HepG2 (cell line): ENCODE measurements around the gene C1QTNF1. TPM values are rescaled to one million over a fixed set of nuclear protein-coding genes. Genes with fewer than 3 reads are reported as not detected.

Source experiments
- CHD4 ChIP-seq: fragments of 200-600 bp; sonication (generic); IDR thresholded peaks from 2 replicates; pipeline ENCODE4 v1.7.0; 2017; ENCODE audit warnings: mild to moderate bottlenecking, low read length, borderline replicate concordance
- FLYWCH1 ChIP-seq: sonication (generic); formaldehyde crosslinking; IDR thresholded peaks from 2 replicates; pipeline ENCODE4 v1.8.1; 2023; ENCODE audit warnings: mild to moderate bottlenecking, missing genetic modification reagents
- GFI1 ChIP-seq: sonication (generic); formaldehyde crosslinking; IDR thresholded peaks from 2 replicates; pipeline ENCODE4 v1.5.0; 2020; ENCODE audit warnings: missing genetic modification reagents, mild to moderate bottlenecking, borderline replicate concordance
- HOXA7 ChIP-seq: sonication (generic); formaldehyde crosslinking; IDR thresholded peaks from 2 replicates; pipeline ENCODE4 v1.8.1; 2022; ENCODE audit warnings: mild to moderate bottlenecking, missing genetic modification reagents, moderate library complexity
- JDP2 ChIP-seq: sonication (generic); formaldehyde crosslinking; IDR thresholded peaks from 2 replicates; pipeline ENCODE4 v1.8.1; 2022; ENCODE audit warnings: missing genetic modification reagents, borderline replicate concordance
- KLF16 ChIP-seq, 2 experiments: sonication (generic) in 1 of 2; formaldehyde crosslinking in 1 of 2; IDR thresholded peaks; 2 replicates each; pipeline versions ENCODE4 v1.6.1 to v1.8.0; 2016 to 2023; ENCODE audit warnings: missing genetic modification reagents in 2 of 2, missing compliant biosample characterization in 1 of 2
- NAIF1 ChIP-seq: sonication (generic); formaldehyde crosslinking; IDR thresholded peaks from 2 replicates; pipeline ENCODE4 v1.5.0; 2020; ENCODE audit warnings: mild to moderate bottlenecking, missing genetic modification reagents, borderline replicate concordance
- NONO ChIP-seq, 2 experiments: fragments of 450-650 bp in 1 of 2; sonication (generic) in 1 of 2; formaldehyde crosslinking in 1 of 2; IDR thresholded peaks in 1 of 2; conservative IDR thresholded peaks in 1 of 2; 2 replicates each; pipeline versions ENCODE4 v1.6.1 to v1.8.0; 2017 to 2022; ENCODE audit warnings: mild to moderate bottlenecking in 1 of 2, missing genetic modification reagents in 1 of 2, moderate library complexity in 1 of 2
- SMARCC2 ChIP-seq: fragments of 450-650 bp; IDR thresholded peaks from 2 replicates; pipeline ENCODE4 v1.6.1; 2017; ENCODE audit warnings: antibody characterized with exemption, mild to moderate bottlenecking
- SP140L ChIP-seq: sonication (generic); formaldehyde crosslinking; IDR thresholded peaks from 2 replicates; pipeline ENCODE4 v1.4.0; 2020; ENCODE audit warnings: missing genetic modification reagents, borderline replicate concordance
- TBX3 ChIP-seq: fragments of 450-650 bp; IDR thresholded peaks from 2 replicates; pipeline ENCODE4 v1.6.1; 2017; ENCODE audit warnings: antibody characterized with exemption, mild to moderate bottlenecking, inconsistent platforms, borderline replicate concordance
- THRA ChIP-seq: sonication (generic); formaldehyde crosslinking; IDR thresholded peaks from 2 replicates; pipeline ENCODE4 v1.4.0; 2020; ENCODE audit warnings: missing genetic modification reagents, borderline replicate concordance
- TOE1 ChIP-seq: sonication (generic); formaldehyde crosslinking; IDR thresholded peaks from 2 replicates; pipeline ENCODE4 v1.4.0; 2020; ENCODE audit warnings: mild to moderate bottlenecking, missing genetic modification reagents
- WIZ ChIP-seq: sonication (generic); formaldehyde crosslinking; IDR thresholded peaks from 2 replicates; pipeline ENCODE4 v1.5.1; 2020; ENCODE audit warnings: mild to moderate bottlenecking, missing genetic modification reagents
- ZBTB20 ChIP-seq: sonication (generic); formaldehyde crosslinking; IDR thresholded peaks from 2 replicates; pipeline ENCODE4 v1.8.1; 2023; ENCODE audit warnings: missing genetic modification reagents, low read depth, mild to moderate bottlenecking, borderline replicate concordance
- ZNF12 ChIP-seq: sonication (generic); formaldehyde crosslinking; IDR thresholded peaks from 2 replicates; pipeline ENCODE4 v1.5.0; 2020; ENCODE audit warnings: missing genetic modification reagents
- ZNF225 ChIP-seq: sonication (generic); formaldehyde crosslinking; IDR thresholded peaks from 2 replicates; pipeline ENCODE4 v1.4.0; 2020; ENCODE audit warnings: mild to moderate bottlenecking, missing genetic modification reagents
- ZNF230 ChIP-seq: sonication (generic); formaldehyde crosslinking; IDR thresholded peaks from 2 replicates; pipeline ENCODE4 v1.4.0; 2020; ENCODE audit warnings: mild to moderate bottlenecking, missing genetic modification reagents
- ZNF263 ChIP-seq: sonication (generic); formaldehyde crosslinking; IDR thresholded peaks from 2 replicates; pipeline ENCODE4 v1.4.0; 2020; ENCODE audit warnings: missing genetic modification reagents
- ZNF382 ChIP-seq: sonication (generic); formaldehyde crosslinking; IDR thresholded peaks from 2 replicates; pipeline ENCODE4 v1.5.0; 2020; ENCODE audit warnings: missing genetic modification reagents, mild to moderate bottlenecking, borderline replicate concordance
- ZNF75D ChIP-seq: sonication (generic); formaldehyde crosslinking; IDR thresholded peaks from 2 replicates; pipeline ENCODE4 v1.8.1; 2023; ENCODE audit warnings: missing genetic modification reagents, mild to moderate bottlenecking, borderline replicate concordance
- ZNF768 ChIP-seq: sonication (generic); formaldehyde crosslinking; IDR thresholded peaks from 2 replicates; pipeline ENCODE4 v1.4.0; 2020; ENCODE audit warnings: missing genetic modification reagents
- ZSCAN31 ChIP-seq: sonication (generic); formaldehyde crosslinking; IDR thresholded peaks from 2 replicates; pipeline ENCODE4 v1.5.0; 2020; ENCODE audit warnings: low read depth, mild to moderate bottlenecking, missing genetic modification reagents
- polyA plus RNA-seq, 8 experiments: library from polyadenylated mRNA; depleted of rRNA in 3 of 8; stranded (reverse) in 7 of 8; unstranded in 1 of 8; fragments of >200 nt; fragmentation: Illumina TruSeq in 4 of 8; extraction: Trizol in 4 of 8; gene quantifications; 2 replicates each; pipeline versions ENCODE4 v1.2.1 to v1.2.3, GENCODE V29; 2011 to 2016; ENCODE audit warnings: low read depth in 4 of 8, missing spikeins in 1 of 8, mixed read lengths in 1 of 8; ENCODE audit not compliant: insufficient read depth in 1 of 8
- total RNA-seq, 5 experiments: library from RNA; depleted of rRNA; stranded (reverse); fragments of >200 nt; fragmentation: Illumina TruSeq; extraction: Trizol; gene quantifications; 2 replicates each; pipeline ENCODE4 v1.2.3, GENCODE V29; 2016; ENCODE audit warnings: low read depth in 1 of 5
- TF ChIP-seq, protein P1 (sequence below): sonication (generic); formaldehyde crosslinking; IDR thresholded peaks from 2 replicates; pipeline ENCODE4 v1.5.1; 2020; ENCODE audit warnings: mild to moderate bottlenecking, moderate library complexity, missing genetic modification reagents
- TF ChIP-seq, protein P2 (sequence below): IDR thresholded peaks from 2 replicates; pipeline ENCODE4 v1.6.1; 2018; ENCODE audit warnings: missing genetic modification reagents

The C1QTNF1 gene
- total and polyA plus RNA-seq, 2 of the 13 experiments (the other 11 are each of a cell fraction or from before 2014, with no cell fraction given) = 0.18 to 0.86 TPM

- TF ChIP-seq ZBTB20 (CRISPR knock-in tag) (no peak; the same call in 1 of the 2 replicates), SP140L (CRISPR knock-in tag) (peak; percentile 80; the same call in 1 of the 2 replicates), TBX3 (0 out of 2 replicates have a peak, but pooled peaks have one; percentile 17), ZNF382 (CRISPR knock-in tag) (no peak), ZSCAN31 (peak; percentile 71; the same call in 1 of the 2 replicates), CHD4 (peak; percentile 89; the same call in 1 of the 2 replicates), NAIF1 (CRISPR knock-in tag) (peak; percentile 66), KLF16 (CRISPR knock-in tag; IDR thresholded peaks at IDR 0.05) (peak in 1 of 2 experiments; percentile 51; a peak in 1 of 4 replicates), NONO (IDR thresholded peaks at IDR 0.05) (no peak), NONO (CRISPR knock-in tag; conservative IDR thresholded peaks at IDR 0.05) (peak; percentile 58; the same call in 1 of the 2 replicates), FLYWCH1 (no peak), THRA (CRISPR knock-in tag) (peak; percentile 70; the same call in 1 of the 2 replicates), GFI1 (no peak), WIZ (CRISPR knock-in tag) (no peak), ZNF230 (CRISPR knock-in tag) (peak; percentile 85; the same call in 1 of the 2 replicates), HOXA7 (CRISPR knock-in tag) (no peak), ZNF12 (CRISPR knock-in tag) (peak; percentile 38), ZNF225 (CRISPR knock-in tag) (peak; percentile 88; the same call in 1 of the 2 replicates), ZNF75D (CRISPR knock-in tag) (no peak), ZNF263 (CRISPR knock-in tag) (no peak), SMARCC2 (no peak), ZNF768 (CRISPR knock-in tag) (no peak; the same call in 1 of the 2 replicates), JDP2 (CRISPR knock-in tag) (no peak), TOE1 (CRISPR knock-in tag) (no peak)
- TF ChIP-seq, protein P1, sequence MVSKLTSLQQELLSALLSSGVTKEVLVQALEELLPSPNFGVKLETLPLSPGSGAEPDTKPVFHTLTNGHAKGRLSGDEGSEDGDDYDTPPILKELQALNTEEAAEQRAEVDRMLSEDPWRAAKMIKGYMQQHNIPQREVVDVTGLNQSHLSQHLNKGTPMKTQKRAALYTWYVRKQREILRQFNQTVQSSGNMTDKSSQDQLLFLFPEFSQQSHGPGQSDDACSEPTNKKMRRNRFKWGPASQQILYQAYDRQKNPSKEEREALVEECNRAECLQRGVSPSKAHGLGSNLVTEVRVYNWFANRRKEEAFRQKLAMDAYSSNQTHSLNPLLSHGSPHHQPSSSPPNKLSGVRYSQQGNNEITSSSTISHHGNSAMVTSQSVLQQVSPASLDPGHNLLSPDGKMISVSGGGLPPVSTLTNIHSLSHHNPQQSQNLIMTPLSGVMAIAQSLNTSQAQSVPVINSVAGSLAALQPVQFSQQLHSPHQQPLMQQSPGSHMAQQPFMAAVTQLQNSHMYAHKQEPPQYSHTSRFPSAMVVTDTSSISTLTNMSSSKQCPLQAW (CRISPR knock-in tag) = peak; percentile 88
- TF ChIP-seq, protein P2, sequence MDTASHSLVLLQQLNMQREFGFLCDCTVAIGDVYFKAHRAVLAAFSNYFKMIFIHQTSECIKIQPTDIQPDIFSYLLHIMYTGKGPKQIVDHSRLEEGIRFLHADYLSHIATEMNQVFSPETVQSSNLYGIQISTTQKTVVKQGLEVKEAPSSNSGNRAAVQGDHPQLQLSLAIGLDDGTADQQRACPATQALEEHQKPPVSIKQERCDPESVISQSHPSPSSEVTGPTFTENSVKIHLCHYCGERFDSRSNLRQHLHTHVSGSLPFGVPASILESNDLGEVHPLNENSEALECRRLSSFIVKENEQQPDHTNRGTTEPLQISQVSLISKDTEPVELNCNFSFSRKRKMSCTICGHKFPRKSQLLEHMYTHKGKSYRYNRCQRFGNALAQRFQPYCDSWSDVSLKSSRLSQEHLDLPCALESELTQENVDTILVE = peak; percentile 52; the same call in 1 of the 2 replicates
These were observed 3.4 kb downstream of the C1QTNF1 start (continued) for GRCh38 chr17:79027274-79027924.
